T-helper 22 cell (primary cell): ENCODE data around the gene UBR3.
"Not testable (repeated sequence)": the region's sequence is repeated elsewhere in the genome, so short reads cannot be mapped to it uniquely, and the experiment has no call there.

ENCODE experiments used
- DNase-seq: peaks from one replicate; pipeline ENCODE4 v3.0.0-alpha.2; 2020; ENCODE audit warnings: low read depth

The UBR3 gene

DNA sequence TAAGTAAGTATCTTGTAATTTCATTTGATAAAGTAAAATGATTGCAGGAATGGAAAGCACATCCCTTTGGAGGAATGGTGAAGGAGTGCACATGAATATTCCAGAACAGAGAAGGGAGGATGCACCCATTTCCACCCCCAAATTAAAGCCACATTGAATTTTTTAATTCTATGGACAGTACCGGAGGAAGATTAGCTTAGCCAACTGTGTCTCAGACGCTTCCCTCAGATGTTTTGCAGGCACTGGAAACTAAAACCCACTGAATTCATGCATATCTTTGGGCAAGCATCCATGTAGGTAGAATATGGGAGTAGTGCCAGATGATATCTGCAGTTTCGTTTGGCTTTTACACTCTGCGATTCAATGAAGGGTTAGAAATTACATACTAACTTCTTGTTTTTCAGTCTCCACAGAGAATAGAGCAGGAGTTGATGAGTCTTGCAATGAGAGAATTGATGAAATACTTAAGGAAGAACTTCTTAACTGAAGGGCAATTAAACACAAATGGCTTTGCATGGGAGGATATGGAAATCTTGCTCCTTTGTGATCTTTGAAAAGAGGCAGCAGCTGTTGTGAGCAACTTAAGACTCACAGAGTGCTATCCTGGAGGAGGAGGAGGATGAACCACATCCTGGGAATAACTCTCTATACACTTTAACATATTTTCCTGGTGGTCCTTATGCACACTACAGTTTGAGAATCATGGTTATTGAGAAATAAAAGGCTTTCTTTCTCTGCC, 279.0 kb downstream of the UBR3 start:
- DNase-seq = no peak

DNA sequence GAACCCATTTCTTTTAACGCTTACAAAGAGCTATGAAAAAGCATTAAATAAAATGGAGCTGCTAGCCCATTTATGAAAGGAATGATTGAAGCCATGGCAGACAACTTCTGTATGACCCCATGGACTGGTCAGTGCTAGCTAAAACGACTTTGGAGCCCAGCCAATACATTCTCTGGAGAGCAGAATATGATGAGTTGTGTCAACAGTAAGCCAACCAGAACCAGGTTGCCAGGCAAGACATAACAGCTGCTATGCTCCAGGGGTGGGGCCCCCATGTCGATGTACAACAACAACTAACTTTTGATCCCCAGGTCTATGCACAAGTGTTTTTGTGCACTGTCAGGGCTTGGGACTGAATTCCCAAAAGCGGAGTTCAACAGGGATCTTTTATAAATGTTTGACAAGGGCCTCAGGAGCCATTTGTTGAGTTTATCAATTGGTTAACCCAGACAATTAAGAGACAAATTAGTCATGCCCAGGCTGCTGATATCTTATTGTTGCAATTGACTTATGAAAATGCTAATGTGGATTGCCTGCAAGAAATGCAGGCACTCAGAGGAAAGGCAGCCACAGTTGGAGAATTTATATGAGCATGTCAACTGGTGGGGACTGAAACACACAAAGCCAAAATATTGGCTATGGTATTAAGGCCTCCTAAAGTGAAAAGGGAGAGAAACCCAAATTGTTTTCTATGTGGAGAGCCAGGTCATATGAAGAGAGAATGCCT, 286.1 kb downstream of the UBR3 start:
- no peak for DNase-seq

- no peak for DNase-seq
These were observed 288.4 kb downstream of the UBR3 start for GRCh38 chr2:170115501-170116229.

DNA sequence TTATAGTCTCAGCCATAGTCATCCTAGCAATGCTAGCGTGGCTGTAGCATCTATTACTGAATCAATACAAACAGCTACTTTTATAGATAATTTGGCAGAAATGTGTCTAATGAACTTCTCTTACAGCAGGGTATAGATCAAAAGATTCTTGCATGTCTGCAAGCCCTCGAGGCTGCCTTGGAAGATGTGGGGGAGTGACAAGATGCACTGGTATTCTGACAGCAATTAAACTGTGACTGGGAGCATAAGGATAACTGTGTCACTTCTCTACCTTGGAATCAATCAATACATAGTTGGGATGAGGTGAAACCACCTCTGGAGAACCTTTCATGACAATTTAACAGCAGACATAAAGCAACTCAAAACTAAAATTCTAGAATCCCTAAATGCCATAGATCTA, 291.4 kb downstream of the UBR3 start:
- no peak for DNase-seq

DNA sequence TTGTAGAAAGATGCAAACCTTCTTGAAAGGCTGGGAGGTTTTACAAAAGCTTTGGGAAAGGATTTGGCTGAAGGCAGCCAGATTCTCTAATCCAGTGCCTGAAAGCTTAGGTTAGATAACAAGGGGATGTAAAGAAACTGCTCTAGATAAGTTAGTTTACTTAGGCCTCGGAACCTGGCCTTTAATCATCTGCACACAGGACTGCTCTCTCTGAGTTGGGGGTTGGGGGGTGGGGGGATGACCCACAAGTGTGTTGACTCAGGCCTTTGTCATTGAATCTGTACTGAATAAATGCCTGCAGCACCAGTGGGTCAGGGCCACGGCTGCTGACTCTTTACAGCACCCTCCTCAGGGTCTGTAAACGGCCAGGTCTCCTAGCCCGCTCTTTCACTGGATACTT, 292.1 kb downstream of the UBR3 start:
- not testable (repeated sequence) for DNase-seq

- DNase-seq = no peak
These were observed 294.4 kb downstream of the UBR3 start for GRCh38 chr2:170121689-170122088.

DNA sequence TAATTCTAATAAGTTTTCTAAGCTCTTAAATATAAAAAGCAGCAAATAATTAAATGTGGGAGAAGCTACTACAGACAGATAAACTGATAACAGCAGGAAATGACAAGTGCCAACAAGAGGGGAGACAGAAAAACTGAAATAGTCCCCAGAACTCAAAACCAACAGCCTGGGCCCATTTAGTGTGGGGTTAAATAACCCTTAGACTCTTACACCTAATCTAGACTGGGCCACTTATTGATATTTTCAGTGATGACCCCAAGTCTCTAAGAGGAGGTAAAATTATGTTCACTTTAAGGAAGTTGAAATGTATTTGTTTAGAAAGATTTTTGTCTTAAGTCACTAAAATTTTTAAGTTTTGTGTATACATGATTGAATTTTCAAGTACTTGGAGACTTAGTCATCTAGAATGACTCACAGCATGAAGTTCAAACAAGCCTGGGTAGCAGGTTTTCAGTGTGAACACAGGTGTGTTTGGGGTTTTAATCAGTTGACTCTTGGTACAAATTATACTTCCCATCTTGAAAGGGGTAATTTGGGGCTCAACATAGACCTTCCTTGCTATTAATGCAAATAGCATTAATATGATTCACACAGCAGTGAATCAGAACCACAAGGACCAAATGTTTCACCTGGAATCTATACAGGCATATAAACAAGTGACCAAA, 295.8 kb downstream of the UBR3 start:
- no peak for DNase-seq

DNA sequence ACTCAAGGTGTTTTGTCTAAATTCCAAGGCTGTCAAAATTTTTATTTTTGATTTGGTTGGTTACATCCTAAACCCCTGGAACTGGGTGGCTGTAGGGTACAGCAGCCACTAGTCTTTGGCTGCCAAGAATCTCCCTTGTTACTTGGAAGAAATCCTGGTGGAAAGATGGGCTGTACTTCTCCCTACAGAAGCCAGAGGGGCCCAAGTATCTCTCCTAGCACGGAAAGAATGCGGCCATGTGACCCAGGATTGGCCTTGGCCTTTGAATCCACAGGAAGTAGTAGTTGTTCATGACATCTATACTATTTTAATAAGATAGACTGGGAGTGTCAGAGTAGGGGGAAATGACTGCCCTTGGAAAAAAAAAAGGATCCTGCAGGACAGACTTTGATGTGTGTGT, 296.3 kb downstream of the UBR3 start:
- DNase-seq = no peak

DNA sequence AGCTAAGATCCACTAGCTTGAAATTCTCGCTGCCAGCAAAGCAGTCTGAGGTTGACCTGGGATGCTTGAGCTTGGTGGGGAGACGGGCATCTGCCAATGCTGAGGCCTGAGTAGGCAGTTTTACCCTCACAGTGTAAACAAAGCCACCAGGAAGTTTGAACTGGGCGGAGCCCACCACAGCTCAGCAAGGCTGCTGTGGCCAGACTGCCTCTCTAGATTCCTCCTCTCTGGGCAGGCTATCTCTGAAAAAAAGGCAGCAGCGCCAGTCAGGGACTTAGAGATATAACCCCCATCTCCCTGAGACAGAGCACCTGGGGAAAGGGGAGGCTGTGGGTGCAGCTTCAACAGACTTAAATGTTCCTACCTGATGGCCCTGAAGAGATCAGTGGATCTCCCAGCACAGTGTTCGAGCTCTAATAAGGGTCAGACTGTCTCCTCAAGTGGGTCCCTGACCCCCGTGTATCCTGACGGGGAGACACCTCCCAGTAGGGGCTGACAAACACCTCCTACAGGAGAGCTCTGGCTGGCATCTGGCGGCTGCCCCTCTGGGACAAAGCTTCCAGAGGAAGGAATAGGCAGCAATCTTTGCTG, 299.0 kb downstream of the UBR3 start:
- DNase-seq = not testable (repeated sequence)
